Mucosa of gallbladder (tissue), 1 donor: Measurements from ENCODE around the gene TOM1. TPM values are rescaled to one million over a fixed set of nuclear protein-coding genes. Genes with fewer than 3 reads are reported as not detected.

Source experiments
- DNase-seq: peaks from one replicate; pipeline ENCODE4 v3.0.0-alpha.2; 2020; ENCODE audit warnings: low spot score
- total RNA-seq: library from RNA; stranded (reverse); gene quantifications from one replicate; pipeline ENCODE4 v1.2.1, GENCODE V29; 2021
- donor health status: DM: no; HTN: no; CAD: no.

Gene TOM1
- total RNA-seq, 1 donor from 2014 or later: 82.9 TPM

DNA sequence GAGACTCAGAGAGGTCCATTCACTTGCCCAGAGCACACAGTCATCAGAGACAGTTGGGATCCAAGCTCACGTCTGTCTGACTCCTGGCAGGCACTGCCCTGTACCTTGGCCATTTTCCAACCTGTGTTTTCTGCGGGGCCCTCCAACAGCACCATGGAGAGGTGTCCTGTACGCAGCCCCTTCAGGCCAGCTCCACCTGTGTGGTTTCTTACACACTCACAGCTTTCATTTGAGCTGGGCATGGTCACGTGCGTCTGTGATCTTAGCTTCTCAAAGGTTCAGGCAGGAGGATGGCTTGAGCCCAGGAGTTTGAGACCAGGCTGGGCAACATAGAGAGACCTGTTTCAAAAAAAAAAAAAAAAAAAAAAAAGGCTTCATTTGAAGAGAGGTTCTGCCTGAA is 24.4 kb downstream of the TOM1 start:
- no peak for DNase-seq

DNA sequence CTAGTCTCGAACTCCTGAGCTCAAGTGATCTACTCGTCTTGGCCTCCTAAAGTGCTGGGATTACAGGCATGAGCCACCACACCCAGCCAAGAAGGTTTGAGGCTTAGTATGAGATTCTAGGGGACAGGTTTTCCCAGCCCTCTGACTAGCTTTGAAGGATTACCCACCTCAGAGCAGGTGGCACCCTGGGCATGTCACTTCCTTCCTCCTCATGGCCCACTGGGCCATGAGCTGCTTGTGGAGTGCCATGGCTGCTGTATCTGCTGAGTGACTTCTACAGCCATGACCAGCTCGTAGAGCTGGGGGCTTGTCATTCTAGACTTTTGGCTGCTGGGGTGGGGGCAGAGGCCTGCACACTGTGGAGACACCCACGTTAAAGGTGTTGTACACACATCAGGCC is 25.1 kb downstream of the TOM1 start:
- DNase-seq: no peak

DNA sequence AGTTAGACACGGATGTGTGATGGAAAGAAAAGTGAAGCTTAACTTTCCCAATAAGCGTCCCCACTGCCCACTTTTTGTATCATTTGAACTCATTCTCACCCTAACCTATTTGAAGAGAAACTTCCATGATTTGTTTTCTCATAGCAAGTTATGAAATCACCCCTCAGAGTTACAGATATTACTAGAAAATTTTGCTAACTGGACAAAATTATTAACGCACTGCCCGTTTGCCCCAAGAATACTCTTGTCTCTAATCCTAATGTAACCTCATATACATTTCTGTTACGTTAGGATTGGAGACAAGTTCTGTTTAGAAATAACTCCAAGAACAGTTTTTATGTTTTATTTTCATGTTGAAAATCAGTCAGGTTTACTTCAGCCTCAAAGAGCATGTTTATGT is 25.5 kb downstream of the TOM1 start:
- no peak for DNase-seq

DNA sequence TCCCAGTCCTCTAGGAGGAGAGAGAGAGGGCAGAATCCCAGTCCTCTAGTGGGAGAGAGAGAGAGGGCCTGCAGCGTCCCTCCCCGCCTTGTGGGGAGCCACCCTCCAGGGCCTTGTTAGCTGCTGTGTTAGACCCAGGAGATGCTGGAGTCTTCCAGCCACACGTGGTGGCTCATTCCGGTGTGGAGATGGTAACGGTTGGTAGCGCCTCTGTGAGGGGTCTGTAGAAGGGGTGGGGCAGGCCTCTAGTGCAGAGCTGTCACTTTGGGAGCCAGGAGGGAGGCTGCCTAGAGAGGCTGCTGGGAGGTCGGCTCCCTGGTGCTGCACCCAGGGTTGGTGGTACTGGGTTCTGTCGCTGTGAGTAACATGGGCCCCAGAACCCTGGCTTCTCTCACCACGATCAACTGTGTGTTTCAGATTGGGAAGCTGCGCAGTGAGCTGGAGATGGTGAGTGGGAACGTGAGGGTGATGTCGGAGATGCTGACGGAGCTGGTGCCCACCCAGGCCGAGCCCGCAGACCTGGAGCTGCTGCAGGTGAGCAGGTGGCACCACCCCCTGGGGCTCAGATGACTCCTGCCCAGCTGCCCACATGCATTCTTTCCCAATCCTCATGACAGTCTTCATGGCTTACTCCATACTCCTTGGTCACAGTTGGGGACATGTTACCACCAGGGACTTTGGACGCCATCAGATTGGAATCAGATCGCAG is 27.3 kb downstream of the TOM1 start:
- no peak for DNase-seq

DNA sequence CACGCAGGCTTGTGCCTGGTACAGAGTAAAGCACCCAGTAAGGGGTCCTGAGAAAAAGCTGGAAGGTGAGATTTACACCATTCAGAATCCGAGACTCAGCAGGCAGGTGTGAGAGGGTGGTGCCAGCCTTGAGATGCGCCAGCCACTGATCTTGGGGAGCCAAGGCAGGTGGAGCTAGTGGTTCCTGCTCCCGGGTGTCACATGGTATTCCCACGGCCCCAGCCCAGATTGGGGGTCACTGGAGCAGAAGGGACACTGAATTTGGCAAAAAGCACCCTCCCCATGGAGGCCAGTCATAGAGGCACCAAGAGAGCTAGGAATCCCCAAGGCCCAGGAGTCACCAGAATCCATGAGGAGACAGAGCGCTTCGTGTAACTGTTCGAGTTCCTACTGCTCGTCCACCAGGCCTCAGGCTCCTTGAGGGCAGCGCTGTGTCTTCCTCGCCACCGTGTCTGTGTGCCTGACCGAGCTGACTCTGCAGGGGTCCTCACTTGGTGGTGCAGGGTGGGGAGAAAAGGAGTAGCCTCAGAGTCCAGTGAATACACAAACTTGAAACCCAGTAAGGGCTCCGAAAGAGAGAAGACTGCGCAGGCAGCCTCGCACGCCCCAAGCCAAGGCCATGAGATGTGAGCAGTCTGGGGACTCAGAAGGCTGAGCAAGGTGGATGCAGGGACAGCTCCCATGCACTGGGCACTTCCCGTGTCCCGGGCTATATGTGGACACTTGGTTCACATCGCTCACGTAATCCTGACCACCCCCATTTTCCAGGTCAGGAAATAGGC is 28.2 kb downstream of the TOM1 start:
- no peak for DNase-seq

DNA sequence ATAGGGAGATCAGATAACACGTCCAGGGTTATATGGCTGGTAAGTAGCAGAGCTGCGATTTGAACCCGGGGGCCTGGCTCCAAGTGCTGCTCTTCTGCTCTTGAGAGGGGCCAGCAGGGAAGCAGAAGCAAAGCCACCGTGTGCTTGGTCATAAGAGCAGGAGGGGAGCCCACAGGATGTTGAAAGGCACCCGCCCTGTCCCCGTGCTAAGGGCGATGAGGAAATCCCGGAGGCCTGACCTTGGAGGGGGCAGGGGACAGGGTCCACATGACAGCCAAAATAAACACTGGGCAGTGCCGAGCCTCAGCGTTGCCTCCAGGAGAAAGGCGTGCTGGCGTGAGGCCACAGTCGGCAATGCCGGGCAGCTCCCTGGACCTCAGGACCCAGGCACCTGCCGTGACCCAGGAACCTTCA is 28.8 kb downstream of the TOM1 start:
- peak; percentile 54 for DNase-seq

DNA sequence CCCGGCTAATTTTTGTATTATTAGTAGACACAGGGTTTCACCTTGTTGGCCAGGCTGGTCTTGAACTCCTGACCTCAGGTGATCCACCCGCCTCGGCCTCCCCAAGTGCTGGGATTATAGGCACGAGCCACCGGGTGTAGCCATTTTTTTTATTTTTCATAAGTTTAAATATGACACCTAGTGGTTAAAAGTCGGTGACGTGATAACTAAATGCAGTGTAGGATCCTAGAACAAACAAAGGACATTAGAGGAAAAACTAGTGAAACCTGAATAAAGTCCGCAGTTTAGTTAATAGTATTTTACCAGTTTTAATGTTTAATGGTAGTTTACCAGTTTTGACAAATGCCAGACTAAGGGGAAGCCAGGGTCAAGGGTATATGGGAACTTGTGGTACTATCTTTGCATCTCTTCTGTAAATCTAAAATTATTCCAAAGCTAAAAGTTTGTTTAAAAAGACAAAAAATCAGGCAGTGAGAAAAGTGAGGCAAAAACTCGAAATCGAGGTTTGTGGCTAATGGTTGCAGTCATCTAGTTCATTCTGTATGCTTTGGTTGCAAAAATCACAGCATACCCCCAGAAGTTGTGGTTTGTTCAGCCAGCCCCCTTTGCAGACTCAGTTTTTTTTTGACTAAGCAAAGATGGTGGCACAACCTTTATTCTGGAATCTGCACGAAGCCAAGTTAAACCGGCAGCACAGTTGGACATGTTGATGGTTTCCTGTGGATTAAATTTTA is 29.6 kb downstream of the TOM1 start:
- DNase-seq: no peak

DNA sequence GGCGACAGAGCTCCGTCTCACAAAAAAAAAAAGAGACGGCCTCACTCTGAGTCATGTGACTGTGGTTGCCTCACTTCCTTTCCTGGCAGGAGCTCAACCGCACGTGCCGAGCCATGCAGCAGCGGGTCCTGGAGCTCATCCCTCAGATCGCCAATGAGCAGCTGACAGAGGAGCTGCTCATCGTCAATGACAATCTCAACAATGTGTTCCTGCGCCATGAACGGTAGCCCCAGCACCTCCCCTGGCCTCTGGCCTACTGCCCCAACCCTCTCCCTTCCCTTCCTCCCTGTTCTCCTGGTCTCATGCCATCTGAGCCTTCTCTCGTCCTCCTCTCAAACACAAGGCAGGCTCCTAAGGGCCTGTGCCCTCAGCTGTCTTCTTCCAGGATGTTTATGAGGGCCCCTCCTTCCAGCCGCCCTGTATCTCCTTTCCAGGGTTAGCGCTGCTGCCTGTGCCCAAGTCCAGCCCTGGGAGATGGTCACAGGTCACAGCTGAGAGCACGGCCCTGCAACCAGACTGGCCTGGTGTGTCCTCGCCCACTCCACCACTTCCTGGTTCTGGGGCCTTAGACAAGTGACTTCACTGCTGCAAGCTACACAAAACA is 30.7 kb downstream of the TOM1 start:
- peak; percentile 91 for DNase-seq

DNA sequence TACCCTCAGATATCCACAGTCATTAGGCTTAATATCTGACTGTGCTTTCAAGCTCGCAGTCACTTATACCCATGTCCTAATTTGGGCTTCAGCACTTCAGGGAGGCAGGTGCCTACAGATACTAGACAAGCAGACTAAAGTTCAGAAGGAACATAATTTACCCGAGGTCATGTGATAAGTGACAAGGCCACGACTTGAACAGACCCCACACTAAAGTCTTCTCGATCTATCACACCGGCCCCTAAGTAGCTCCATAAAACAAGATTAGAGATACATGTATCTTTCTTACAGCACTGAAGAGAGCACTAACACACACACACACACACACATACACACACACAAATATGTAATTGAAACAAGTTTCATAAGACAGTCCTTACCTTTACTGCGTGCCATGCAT is 32.6 kb downstream of the TOM1 start:
- no peak for DNase-seq

DNA sequence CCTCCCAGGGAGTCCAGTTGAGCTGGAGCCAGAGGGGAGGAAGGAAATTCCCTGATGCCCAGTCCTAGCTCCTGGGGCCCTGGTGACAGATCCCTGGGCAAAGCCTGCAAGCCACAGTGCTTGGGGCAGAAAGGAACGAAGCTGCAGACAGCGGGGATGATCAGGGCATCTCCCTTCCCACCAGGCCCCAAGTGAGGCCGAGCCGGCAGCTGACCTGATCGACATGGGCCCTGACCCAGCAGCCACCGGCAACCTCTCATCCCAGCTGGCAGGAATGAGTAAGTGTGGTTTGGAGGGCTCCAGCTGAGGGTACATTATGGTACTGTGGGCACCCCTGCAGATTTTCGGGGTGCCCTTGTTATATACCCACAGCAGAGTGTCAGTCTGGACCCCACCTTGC is 33.5 kb downstream of the TOM1 start:
- DNase-seq: no peak

DNA sequence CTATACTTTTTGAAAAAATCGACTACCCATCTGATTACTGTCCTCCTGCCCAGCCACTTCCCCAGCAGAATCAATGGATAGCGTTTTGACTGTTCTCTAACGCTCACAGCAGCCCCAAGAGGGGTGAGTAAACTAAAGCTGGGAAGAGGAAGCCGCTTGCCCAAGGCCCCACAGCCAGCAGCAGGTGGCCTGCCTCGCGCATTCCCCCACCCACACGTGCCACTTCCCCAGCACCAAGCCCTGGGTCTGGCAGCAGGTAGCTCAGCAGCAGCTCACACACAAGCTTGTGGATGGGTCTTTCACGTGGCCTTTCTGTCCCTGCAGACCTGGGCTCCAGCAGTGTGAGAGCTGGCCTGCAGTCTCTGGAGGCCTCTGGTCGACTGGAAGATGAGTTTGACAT is 34.3 kb downstream of the TOM1 start:
- no peak for DNase-seq

DNA sequence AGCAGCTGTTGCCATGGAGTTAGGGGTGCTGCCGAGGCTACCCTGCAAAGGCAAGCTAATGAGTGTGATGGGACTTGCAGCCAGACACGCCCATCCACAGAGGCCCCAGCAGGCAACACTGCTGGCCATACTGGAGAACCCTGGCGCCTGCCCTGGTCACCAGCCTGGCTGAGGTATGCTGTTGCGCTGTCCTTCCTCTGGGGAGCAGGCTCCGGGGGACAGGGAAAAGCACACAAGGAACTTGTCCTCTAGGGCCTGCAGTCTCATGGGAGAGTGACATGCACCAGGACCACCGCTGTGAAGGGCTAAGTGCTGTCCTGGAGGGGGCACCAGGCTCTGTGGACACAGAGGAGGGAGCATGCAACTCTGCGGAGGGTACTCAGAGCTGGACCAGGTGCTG is 35.8 kb downstream of the TOM1 start:
- no peak for DNase-seq

DNA sequence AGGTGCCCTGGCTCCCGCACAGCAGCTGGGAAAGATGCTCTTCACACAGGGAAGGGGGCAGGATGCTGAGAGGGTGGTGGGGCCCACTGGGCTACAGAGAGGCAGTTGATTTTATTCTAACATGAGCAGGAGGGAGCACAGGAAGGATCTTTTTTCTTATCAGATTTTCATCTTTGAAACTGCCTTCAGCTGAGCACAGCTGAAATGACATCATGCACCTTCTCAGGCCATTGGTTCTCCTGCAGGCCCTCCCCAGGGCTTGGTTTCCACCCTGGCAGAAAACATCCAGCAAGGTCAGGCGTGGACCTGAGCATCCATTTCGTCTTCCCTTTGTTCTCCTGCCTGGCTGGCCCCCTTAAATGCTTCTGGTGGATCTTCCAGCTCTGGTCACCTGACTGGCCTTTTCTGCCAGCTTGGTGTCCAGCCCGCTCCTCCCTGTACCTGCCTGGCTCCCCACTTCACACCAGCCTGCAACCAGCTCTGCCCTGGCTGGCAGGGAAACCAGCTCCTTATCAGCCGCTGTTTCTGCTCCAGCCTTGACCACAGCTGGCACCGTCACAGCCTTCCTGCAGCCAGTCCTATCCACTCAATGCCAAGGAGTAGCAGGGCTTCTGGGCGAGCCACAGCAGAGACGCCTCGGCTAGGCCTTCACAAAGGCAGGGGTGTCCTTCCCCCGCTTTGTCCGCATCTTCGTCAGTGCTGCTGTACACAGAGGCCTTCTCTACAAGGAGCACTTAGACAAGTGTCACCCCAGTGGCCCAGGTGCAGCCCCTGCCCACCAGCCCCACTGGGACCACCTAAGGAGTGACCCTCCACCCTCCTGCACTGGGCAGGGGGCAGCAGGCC is 36.5 kb downstream of the TOM1 start:
- DNase-seq: peak; percentile 71

DNA sequence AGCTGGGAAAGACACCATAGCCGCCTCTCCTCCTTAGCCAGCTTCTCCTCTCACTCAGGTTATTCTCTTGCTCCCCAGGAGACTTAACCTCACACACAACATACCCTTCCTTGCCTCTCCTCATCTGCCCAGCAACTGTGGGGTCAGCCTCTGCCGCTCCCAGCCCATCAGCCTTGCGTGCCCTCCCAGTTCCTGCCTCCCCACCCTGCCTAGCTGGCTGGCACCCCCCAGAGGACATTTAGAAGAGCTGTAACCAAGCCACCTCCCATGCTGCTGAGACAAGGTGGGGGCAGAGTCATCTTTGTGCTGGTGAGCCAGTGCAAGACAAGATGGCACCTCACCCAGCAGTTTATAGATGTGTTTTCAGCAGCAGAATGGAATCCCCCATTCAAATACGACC is 38.2 kb downstream of the TOM1 start:
- no peak for DNase-seq

DNA sequence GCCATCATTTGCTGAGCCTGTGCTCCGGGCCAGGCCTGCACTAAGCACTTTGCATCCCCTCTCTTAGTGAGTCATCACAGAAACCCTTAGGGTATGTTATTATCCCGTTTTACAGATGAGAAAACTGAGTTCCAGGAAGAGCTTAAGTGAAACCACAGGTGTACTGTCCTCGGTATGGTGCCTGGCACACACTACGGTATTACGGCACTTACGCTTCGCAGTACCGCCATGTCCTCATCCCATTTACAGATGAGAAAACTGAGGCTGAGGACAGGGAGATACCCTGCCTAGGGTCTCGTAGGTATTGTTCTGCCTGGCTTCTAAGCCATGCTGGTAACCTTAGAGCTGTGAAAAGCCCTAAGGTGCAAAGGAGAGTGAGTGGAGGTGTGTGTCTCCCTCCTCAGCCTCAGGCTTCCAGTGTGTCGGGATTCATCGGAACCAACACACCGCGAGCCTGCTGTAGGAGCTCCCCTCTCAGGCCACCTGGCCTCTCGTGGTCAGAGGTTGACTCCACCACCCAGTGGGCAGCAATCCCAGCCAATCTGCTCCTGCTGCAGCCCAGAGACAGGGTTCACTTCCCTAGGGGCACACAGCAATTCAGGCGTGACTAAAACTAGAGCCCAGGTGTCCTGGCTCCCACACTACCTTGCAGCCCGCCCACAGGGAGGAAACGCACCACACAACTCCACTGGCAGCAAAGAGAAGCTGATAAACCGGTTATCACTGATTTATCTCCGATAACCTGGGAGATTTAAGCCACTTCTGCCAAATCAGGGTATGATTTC is 41.6 kb downstream of the TOM1 start:
- no peak for DNase-seq

DNA sequence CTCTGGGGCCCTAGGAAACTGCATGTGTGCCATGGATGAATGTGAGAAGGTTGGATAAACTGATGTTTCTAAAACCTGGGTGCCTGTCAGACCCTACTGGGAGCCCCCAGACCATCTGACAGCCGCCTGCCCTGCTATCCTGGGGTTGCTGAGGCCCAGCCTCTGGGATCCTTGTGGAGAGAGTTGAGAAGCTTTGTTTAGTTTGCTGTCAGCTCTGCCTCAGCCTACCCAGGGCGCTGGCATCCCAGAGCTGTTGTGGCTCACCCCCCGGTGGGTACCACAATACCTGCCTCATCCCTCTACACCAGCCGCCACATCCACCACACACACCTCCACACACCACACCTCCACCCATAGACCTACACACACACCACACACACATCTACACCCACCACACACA is 42.7 kb downstream of the TOM1 start:
- DNase-seq: no peak

DNA sequence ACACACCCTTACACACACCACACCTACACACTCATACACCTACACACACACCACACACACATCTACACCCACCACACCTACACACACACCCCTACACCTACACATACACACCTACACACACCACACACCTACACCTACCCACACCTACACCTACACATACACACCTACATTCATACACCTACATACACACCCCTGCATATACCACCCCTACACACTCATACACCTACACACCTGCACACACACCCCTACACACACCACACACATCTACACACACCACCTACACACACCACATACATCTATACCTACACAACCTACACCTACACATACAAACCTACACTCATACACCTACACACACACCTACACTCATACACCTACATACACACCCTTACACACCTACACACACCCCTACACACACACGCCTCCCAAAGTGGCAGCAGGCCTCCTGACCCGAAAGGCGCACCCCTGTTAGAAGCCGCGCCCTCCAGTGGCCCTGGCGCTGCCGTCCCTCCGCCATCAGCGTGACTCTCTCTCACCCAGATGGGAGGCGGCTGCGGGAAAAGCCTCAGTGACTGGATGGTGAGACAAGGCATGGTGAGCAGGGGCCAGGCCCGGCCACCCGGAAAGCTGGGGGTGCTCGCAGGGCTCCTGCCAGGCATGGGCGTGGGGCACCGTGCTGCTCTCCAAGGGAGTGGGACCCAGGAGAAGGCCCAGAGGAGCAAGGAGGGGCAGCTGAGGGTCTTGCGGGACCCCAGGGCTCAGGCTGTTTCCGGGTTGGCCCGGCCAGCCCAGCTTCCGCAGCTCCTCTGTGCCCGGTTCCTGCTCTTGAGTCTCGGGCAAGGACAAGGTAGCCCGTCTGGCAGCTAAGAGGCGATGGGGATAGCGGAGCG is 44.2 kb downstream of the TOM1 start:
- DNase-seq: no peak

DNA sequence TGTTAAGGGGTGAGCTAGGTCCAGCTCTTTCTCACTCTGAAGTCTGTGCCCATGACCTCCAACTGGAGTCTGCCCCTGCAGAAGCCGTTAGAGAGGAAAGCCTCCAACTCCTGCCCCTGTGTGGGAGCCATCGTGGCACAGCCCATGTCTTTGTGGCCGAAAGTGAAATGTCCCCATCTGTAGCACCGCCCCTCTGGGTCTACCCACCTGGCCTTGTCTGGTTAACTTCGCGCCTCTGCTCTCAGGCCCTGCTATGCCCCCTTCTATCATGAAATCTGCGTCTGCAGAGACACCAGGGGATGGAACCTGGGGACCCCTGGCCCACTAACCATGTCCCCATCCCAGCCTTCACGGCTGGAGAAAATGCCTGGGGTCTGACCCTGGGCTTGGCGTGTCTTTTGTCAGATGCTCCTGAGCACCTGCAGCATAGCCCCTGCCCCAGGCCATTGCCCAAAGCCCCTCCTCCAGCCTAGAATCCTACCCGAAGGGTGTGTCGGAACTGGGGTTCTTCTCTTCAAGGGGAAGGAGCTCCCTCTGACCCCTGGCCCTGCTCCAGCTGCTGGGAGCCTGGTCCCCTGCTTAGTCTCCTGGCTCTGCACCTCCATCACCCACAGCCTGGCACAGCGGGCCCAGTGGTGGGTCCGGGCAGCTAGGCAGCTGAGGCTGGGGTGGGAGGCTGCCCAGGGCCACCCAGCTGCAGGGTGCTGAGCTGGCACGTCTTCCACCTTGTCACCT is 45.4 kb downstream of the TOM1 start:
- DNase-seq: no peak
